ENCODE results near the gene LDLRAD4. TPM values are rescaled to one million over a fixed set of nuclear protein-coding genes. Genes with fewer than 3 reads are reported as not detected.

The LDLRAD4 gene
- total and polyA plus RNA-seq, 2 donors (not counting 1 experiment from before 2014, with no cell fraction given), result 13.9 to 35.7 TPM

DNA sequence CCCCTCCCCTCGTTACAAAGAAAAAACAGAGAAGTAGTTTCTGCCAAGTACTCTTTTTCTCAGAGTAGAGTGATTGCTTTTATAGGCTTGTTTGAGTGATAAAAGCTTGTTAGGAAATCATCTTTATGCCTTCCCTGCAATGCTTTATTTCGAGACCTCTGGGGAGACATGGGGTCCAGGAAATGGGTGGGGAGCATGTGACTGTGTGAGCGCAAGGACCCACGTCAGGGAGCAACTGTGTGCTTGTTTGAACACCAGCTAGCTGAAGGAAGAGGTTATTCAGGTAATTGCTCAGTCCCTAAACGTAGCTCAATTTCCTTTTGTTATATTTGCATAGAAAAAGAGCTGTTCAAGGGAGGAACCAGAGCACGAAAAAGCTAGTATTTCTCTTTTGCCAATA lies 320.5 kb downstream of the LDLRAD4 start:
- ChIA-PET POLR2A (interaction anchor here (0.6 kb wide), 1 partner anchor 37 kb away, joined by 4 read pairs; no protein-coding TSS in a partner anchor), CTCF (interaction anchor here (0.8 to 6.4 kb wide), 5 partner anchors 10 to 91 kb away, joined by 3 to 54 read pairs (median 3); no protein-coding TSS in a partner anchor)
- peaks cover 38 to 45% of the 10 kb centered on the region in 2 donors for H3K4me1 ChIP-seq (ENCODE audit: control insufficient read depth in 2 of 2, insufficient read depth in 2 of 2, low read length in 2 of 2)
- peaks cover 55% of the 10 kb centered on the region for H3K79me2 ChIP-seq (ENCODE audit: control insufficient read depth, insufficient read depth, low read length)
- peak; percentile 89 for DNase-seq
- peak overlapping the region; percentile 87 for H3K27ac Mint-ChIP-seq
- no peaks in the 10 kb centered on the region for H3K27me3 Mint-ChIP-seq
- H3K9me3 ChIP-seq (ENCODE audit: control extremely low read depth in 1 of 3, control insufficient read depth in 2 of 3, insufficient read depth in 1 of 3, low read length in 2 of 3), result no peaks in the 10 kb centered on the region
- TF ChIP-seq, protein P1, sequence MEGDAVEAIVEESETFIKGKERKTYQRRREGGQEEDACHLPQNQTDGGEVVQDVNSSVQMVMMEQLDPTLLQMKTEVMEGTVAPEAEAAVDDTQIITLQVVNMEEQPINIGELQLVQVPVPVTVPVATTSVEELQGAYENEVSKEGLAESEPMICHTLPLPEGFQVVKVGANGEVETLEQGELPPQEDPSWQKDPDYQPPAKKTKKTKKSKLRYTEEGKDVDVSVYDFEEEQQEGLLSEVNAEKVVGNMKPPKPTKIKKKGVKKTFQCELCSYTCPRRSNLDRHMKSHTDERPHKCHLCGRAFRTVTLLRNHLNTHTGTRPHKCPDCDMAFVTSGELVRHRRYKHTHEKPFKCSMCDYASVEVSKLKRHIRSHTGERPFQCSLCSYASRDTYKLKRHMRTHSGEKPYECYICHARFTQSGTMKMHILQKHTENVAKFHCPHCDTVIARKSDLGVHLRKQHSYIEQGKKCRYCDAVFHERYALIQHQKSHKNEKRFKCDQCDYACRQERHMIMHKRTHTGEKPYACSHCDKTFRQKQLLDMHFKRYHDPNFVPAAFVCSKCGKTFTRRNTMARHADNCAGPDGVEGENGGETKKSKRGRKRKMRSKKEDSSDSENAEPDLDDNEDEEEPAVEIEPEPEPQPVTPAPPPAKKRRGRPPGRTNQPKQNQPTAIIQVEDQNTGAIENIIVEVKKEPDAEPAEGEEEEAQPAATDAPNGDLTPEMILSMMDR (IDR thresholded peaks at IDR 0.05), result no peak
- no peak for TF ChIP-seq EZH2 (IDR thresholded peaks at IDR 0.05; ENCODE audit: borderline replicate concordance, insufficient read depth, low read depth, low read length, poor library complexity, severe bottlenecking)
- peaks cover 0 to 4% of the 10 kb centered on the region in 2 experiments for H3K36me3 ChIP-seq (replicated peaks in 1 of 2; ENCODE audit: control extremely low read depth in 1 of 2, control insufficient read depth in 1 of 2, extremely low read depth in 1 of 2, insufficient read depth in 2 of 2, low read length in 1 of 2)
- H3K4me2 ChIP-seq (replicated peaks; ENCODE audit: low read depth, low read length, poor library complexity, severe bottlenecking), result peak overlapping the region; percentile 62
- no peaks in the 10 kb centered on the region for H4K20me1 ChIP-seq (ENCODE audit: control insufficient read depth, insufficient read depth, low read length, poor library complexity, severe bottlenecking)
- intact Hi-C loops (cut with micrococcal nuclease), result loop anchor here (2.0 to 10.0 kb wide), 2 partner anchors 28 to 154 kb away; no protein-coding TSS in a partner anchor
- peak overlapping the region; percentile 53 for H2AFZ ChIP-seq (ENCODE audit: insufficient read depth, low read depth, low read length, poor library complexity, severe bottlenecking)
- H3K27ac ChIP-seq (ENCODE audit: low read length in 2 of 2), result peak overlapping the region; percentile 64 to 72
- 0% methylated on average over 2 of the region's 6 CpGs for WGBS (ENCODE audit: insufficient coverage)
- peak overlapping the region; percentile 82 for H3K4me3 Mint-ChIP-seq
- no peaks in the 10 kb centered on the region for H3K9me3 Mint-ChIP-seq (ENCODE audit: insufficient read depth)
- H3K27me3 ChIP-seq (replicated peaks in 1 of 4; ENCODE audit: control extremely low read depth in 1 of 4, control insufficient read depth in 3 of 4, insufficient read depth in 4 of 4, low read length in 3 of 4), result no peaks in the 10 kb centered on the region
- ATAC-seq (ENCODE audit: low read depth), result peak; percentile 83
- peak overlapping the region in 3 of 5 experiments; percentile 0 to 43 (median 9) for H3K4me3 ChIP-seq (ENCODE audit: control extremely low read depth in 1 of 5, extremely low read depth in 1 of 5, insufficient read depth in 1 of 5, low read depth in 2 of 5, low read length in 4 of 5)
- peak overlapping the region; percentile 20 for H3K9ac ChIP-seq (ENCODE audit: low read length)
- H3K4me1 Mint-ChIP-seq, result peaks cover 48% of the 10 kb centered on the region

GRCh38 chr18:13539843-13540476 lies 321.4 kb downstream of the LDLRAD4 start:
- DNase-seq, result no peak
- intact Hi-C loops (cut with micrococcal nuclease), result loop anchor here (2.0 to 10.0 kb wide), 2 partner anchors 27 to 155 kb away; no protein-coding TSS in a partner anchor
- Mint-ChIP-seq H3K9me3 (ENCODE audit: insufficient read depth) (no peaks in the 10 kb centered on the region), H3K4me1 (peaks cover 45% of the 10 kb centered on the region), H3K27me3 (no peaks in the 10 kb centered on the region), H3K4me3 (peak overlapping the region; percentile 82), H3K27ac (no peak overlapping the region)
- ChIA-PET CTCF (interaction anchor here (6.4 kb wide), 1 partner anchor 18 kb away, joined by 54 read pairs; no protein-coding TSS in a partner anchor), POLR2A (no interaction called here)
- H3K27ac ChIP-seq (ENCODE audit: low read length in 2 of 2), result no peak overlapping the region
- no peaks in the 10 kb centered on the region for H4K20me1 ChIP-seq (ENCODE audit: control insufficient read depth, insufficient read depth, low read length, poor library complexity, severe bottlenecking)
- H3K9ac ChIP-seq (ENCODE audit: low read length), result no peak overlapping the region
- no peak for ATAC-seq (ENCODE audit: low read depth)
- H3K27me3 ChIP-seq (replicated peaks in 1 of 4; ENCODE audit: control extremely low read depth in 1 of 4, control insufficient read depth in 3 of 4, insufficient read depth in 4 of 4, low read length in 3 of 4), result no peaks in the 10 kb centered on the region
- TF ChIP-seq EZH2 (IDR thresholded peaks at IDR 0.05; ENCODE audit: borderline replicate concordance, insufficient read depth, low read depth, low read length, poor library complexity, severe bottlenecking), result no peak
- TF ChIP-seq, protein P1 (IDR thresholded peaks at IDR 0.05), result no peak
- H3K36me3 ChIP-seq (replicated peaks in 1 of 2; ENCODE audit: control extremely low read depth in 1 of 2, control insufficient read depth in 1 of 2, extremely low read depth in 1 of 2, insufficient read depth in 2 of 2, low read length in 1 of 2), result peaks cover 0 to 4% of the 10 kb centered on the region in 2 experiments
- 100% methylated on average over 1 of the region's 4 CpGs for WGBS (ENCODE audit: insufficient coverage)
- peak overlapping the region; percentile 62 for H3K4me2 ChIP-seq (replicated peaks; ENCODE audit: low read depth, low read length, poor library complexity, severe bottlenecking)
- peaks cover 38 to 45% of the 10 kb centered on the region in 2 donors for H3K4me1 ChIP-seq (ENCODE audit: control insufficient read depth in 2 of 2, insufficient read depth in 2 of 2, low read length in 2 of 2)
- H2AFZ ChIP-seq (ENCODE audit: insufficient read depth, low read depth, low read length, poor library complexity, severe bottlenecking), result no peak overlapping the region
- no peaks in the 10 kb centered on the region for H3K9me3 ChIP-seq (ENCODE audit: control extremely low read depth in 1 of 3, control insufficient read depth in 2 of 3, insufficient read depth in 1 of 3, low read length in 2 of 3)
- peak overlapping the region in 1 of 5 experiments; percentile 13 for H3K4me3 ChIP-seq (ENCODE audit: control extremely low read depth in 1 of 5, extremely low read depth in 1 of 5, insufficient read depth in 1 of 5, low read depth in 2 of 5, low read length in 4 of 5)
- H3K79me2 ChIP-seq (ENCODE audit: control insufficient read depth, insufficient read depth, low read length), result peaks cover 56% of the 10 kb centered on the region
